DMS53 treated with DMSO at 0.1 percent for 48 hours (cell line): Measurements from ENCODE around the gene TMEM123.

Source experiments
- DNase-seq: peaks from one replicate; lab custom pipeline; 2025; ENCODE audit not compliant: unreplicated experiment; lab: John Stamatoyannopoulos, UW

TMEM123 gene

DNA sequence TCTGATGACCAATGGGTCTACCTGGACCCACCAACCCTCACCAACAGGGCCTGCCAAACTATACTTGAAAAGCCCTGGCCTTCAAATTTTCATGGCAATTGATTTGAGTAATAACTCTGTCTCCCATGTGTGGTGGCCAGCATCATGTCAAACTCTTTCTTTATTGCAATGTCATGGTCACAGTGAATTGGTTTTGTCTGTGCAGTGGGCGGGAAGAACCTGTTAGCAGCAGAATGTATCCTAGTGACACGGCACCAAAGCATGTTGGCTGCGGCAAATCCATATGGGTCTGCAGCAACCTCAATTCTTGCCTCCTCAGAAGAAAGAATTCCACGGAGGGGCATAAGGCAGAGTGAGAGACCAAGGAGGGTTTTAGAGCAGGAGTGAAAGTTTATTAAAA, 19.6 kb upstream of the TMEM123 start:
- no peak for DNase-seq

DNA sequence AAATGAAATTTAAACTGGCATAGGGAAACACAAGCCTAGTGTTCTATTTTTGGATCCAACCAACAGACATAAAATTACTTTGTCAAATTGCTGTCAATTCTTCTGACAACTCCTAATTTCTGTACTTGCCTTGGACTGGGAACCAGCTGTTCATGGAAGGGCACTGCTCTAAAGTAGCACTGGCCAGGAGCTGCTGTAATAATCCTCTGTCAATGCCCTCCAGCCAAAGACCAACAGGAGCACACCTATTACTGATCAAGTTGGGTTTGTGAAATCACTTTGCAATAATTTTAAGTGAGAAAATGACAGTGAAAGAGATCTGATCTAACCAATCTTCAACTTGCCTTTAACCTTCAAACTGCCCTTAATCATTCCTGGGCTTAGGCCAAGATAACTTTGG, 18.9 kb upstream of the TMEM123 start:
- no peak for DNase-seq

DNA sequence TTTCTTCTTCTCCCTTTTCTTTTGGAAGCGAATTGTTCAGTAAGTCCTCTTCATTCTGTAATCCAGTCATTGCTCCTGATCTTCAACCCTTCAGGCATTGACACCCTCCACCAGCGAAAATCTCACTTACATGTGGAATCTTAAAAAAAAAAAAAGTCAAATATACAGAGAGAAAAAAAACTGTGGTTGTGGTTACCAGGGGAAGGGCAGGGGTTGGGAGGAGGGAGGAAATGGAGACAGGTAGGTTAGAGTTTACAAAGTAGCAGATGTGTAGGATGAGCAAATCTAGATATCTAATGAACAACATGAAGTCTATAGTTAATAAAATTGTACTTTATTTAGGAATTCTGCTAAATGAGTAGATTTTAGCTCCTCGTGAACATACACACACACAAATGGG, 17.7 kb upstream of the TMEM123 start:
- DNase-seq = no peak

DNA sequence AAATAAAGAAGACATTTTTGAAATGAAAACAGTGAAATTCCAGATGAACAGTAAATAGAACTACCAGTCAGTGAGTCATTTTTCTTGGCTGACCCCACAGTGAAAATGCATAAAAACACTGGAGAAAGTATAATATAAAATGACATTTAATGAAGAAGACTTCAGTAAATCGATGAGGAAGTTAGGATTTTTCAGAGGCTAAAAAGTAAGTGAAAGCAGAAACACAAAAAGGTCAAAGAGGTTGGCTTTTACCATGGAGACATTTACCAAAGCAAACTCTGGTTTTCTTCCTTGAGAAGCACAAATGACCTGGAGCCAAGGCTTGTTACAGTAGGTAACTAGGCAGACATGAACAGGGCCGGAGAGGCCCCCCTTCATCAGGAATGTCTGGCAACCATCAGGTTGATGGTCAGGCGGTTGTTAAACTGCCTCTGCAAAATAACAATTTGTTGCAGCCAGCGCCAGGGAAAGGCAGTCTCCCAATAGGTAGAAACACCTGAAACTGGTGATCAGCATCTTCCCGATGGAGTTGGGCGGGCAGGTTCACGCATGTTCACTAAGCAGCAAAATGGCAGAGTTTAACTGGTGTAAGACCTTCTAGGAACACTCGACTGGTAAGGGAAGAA, 16.7 kb upstream of the TMEM123 start:
- DNase-seq = no peak

DNA sequence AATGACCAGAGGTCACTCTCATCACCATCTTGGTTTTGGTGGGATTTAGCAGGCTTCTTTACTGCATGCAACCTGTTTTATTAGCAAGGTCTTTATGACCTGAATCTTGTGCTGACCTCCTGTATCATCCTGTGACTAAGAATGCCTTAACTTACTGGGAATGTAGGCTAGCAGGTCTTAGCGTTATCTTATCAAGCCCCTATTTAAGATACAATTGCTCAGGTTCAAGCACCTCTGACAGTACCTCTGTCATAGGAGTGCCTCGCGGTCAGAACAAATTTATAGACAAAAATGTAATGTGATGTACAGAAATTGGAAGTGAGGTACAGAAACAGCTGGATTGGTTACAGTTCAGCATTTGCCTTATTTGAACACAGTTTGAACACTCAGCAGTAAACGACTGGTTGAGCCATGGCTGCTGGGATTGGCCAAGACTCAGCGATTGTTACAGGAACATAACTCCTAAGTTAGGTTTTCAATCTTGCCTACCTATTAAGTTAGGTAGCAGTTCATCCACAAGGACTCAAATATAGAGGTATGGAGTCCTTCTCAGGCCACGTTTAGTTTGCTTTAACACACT, 16.1 kb upstream of the TMEM123 start:
- DNase-seq = no peak

DNA sequence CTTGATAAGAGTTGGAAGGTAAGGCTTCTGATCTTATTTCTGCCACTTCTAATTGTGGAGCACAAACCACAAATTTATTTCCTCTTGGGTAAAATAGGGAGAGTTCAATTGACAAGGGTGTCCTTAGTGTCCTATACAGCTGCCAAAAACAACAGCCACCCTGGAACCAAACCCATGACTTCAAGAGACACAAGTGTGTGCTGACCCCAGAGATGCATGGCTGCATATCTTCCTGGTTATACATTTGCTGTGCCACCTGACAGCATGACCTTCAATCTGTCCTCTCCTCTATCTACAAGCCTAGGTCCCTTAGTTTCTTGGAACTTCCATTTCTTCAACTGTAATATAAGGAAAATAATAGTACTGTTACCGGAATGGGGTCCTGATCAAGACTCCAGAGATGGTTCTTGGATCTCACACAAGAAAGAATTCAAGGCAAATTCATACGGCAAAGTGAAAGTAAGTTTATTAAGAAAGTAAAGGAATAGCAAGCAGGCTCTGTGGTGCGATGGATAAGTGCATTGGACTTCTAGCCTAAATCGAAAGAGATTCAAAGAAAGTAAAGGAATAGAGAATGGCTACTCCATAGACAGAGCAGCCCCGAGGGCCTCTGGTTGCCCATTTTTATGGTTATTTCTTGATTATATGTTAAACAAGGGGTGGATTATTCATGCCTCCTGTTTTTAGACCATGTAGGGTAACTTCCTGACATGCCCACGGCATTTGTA, 15.5 kb upstream of the TMEM123 start:
- DNase-seq = no peak

DNA sequence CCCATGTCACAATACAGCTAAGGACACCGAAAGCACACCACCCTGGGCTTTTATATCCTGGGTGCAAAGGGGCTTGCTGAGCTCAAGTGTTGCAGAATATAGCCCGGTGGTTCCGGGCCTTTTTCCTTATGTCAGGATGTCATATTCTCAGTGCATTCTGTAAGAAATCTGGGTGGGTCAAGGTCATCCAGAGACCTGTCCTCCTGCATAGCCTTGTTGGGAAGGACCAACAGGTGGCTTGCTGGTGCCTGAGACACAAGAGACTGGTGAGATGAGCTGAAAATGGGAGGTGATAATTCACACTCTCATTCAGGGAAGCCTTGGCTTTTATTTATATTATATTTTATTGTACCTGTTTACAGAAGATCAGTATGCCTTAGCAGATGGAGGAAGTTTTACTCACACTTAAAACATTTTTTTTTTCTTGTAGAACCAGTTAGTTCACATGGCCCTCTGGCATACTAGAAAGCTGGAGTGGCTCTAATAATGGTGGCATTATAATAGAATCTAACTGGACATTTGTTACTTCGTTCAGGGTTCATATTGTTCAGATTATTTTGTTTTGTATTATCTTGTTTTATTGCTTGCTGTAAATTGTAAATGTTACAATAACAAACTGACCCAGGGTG, 14.6 kb upstream of the TMEM123 start:
- peak; percentile 88 for DNase-seq

DNA sequence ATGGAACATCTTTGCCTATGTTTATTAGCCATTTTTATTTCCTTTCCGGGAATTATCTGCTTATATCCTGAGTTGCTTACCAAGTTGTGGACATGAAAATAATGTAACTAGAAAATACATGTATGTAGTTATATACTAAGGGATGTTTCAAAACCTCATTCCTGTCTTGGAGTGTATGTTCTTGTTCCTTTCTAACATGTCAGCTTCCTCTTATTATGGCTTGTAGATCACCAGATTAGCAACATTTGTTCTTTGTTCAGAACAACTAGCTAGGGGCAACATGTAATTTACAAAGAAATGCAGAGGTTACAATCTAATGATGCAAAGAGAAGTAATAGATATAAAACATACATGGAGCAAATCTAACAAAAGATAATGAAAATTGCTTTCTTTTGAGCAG, 13.1 kb upstream of the TMEM123 start:
- no peak for DNase-seq

DNA sequence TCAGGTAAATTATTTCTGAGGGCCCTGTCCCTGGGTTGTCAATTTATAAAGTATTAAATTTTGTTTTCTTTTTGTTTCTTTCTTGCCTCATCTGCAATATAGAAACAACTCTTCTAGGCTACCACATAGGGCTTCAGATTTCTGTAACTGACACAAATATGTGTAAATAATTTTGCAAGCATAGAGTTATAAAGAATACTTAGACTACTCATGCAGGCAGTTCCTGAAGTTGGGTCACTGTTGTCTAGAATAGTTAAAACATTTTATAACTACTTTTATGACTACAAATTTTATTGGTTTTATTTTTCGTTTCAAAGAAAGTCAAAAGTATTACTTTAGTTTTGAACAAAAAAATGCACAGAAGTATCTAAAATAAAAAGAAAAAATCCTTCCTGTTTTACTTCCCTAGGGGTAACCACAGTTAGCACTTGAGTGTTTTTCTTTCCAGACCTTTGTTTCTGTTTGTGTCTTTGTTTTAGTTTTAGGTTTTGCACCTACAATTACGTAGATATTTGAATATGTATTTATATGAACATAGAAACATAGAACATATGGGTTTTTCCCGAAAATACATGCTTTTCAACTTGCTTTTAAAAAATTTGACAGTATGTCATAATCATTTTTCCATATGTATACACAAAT, 12.4 kb upstream of the TMEM123 start:
- DNase-seq = no peak

DNA sequence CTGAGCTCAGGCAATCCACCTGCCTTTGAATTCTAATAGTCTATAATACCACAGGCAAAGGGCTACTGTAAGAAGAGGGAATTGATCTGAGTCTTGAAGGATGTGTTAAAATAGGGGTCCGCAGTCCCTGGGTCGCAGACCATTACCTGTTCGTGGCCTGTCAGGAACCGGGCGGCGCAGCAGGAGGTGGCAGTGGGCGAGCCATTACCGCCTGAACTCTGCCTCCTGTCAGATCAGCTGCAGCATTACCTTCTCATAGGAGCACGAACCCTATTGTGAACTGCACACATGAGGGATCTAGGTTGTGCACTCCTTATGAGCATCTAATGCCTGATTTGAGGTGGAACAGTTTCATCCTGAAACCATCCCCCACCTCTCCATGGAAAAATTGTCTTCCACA, 11.5 kb upstream of the TMEM123 start:
- no peak for DNase-seq

DNA sequence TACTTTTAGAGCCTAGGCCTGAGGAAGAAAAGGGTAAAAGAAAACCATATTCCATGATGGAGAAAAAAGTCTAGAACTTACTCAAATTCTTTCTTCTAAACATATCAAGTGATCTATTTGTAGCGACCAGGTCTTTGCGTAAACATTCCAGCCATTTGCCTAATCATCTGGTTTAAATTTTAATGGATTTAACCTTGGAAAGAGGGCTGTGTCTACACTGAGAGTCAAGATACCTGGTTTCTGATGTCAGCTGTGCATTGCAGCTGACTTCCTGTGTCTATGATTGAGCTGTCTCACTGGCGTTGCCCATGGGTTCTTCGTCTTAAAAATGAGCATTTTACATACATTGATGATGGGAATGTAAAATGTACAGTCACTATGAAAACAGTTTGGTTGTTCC, 10.0 kb upstream of the TMEM123 start:
- DNase-seq = no peak

DNA sequence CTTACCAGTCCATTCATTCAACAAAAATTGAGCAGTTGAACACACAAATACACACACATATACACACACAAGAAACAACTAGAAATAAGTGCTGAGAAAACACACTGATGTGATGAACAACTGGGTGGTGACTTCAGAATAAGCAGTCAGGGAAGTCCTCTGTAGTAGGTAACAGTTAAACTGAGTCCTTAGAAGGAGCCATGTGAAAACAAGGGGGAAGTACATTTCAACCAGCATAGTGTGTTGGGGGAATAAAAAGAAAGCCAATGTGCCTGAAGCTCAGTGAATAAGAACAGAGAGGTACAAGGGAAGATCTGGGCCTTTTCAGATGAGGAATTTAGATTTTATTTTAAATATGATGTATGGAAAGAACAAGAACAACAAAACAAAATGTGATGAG, 6.8 kb upstream of the TMEM123 start:
- no peak for DNase-seq

DNA sequence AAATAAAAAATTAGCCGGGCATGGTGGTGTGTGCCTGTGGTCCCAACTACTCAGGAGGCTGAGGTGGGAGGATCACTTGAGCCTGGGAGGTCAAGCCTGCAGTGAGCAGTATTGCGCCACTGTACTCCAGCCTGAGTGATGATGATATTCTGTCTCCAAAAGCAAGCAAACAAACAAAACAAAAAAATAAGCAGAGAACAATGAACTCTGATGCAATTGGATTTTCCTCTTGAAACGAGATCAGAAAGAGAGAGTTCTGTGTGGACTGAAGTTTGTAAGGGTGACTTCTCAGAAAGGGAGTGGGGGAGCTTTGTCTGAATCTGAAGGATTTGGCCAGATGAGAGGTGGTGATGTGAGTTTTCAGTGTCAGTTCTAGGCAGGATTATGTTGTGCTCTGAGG, 6.0 kb upstream of the TMEM123 start:
- no peak for DNase-seq

DNA sequence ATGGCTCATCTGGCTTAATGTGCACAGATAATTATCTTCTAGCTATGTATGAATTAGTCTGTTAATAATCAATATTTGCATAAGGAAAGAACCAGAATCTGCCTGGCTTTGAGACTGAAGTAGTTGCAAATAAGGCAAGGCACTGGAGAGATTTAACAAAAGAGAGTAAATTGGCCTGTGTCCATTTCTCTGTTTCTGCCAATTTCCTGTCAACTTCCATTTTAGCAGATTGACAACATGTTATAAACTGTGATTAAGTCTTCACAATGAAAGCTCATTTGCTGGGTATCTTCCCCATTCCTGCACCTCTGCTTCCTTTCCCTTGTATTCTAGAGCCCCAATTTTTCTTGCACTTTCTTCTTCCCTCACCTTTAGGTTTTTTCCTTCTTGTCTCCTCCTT, 5.3 kb upstream of the TMEM123 start:
- no peak for DNase-seq

DNA sequence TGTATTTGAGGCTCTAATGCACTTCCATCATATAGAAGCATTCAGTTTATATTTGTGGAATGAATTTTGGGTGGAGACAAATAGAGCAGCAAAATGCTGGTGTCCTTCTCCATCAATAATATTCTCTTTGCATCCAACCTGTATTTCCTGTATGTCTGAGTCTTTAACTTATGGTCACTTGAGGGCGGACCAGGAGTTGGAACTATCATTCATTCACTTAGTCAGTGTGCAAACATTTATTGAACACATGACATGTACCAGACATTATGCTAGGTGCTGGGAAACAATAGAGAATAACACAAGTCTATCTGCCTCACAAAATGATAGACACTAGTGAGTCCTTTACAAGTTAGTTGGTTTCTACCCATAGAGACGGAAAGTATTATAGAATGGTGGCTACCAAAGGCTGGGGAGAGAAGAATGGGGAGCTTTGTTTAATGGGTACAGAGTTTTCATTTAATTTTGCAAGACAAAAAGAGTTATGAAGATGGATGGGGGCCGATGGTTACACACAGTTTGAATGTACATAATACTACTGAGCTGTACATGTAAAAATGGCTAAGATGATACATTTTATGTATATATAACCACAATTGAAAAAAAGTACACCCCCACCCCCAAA, 4.6 kb upstream of the TMEM123 start:
- no peak for DNase-seq

DNA sequence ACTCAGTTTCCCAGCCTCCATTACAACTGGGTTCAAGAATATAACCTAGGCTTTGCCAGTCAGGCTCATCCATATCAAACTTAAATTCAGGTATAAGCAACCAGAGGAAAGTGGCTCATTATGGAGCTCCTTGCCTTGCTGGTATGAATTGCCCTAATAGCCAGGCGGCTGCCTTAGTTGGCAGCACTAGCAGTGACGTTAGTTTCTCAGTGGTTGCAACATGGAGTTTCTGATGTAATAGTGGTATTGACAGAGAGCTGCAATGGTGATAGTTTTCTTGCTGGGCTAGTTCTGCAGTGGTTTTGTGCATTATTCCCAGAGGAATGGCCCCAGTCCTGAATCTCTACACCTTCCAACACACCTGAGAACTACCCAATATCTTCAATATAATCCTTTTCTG, 3.8 kb upstream of the TMEM123 start:
- no peak for DNase-seq

DNA sequence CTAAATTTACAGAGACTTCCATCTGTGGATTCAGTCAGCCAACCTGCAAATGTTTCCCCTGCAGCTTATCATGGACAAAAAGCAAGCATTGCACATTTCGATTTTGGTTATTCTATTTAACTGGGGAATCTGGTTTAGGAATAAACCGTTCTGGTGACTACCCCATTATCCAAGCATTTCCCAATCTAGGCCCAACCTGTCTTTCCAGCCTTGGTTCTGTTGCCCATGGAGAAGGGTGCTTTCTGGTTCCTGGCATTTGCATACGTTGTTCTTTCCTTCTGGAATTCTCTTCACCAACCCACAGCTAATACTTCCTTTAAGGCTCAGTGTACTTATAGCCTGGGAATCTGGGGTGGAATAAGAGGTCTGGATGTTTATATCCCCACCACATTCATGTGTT, 1.4 kb upstream of the TMEM123 start:
- DNase-seq = no peak

DNA sequence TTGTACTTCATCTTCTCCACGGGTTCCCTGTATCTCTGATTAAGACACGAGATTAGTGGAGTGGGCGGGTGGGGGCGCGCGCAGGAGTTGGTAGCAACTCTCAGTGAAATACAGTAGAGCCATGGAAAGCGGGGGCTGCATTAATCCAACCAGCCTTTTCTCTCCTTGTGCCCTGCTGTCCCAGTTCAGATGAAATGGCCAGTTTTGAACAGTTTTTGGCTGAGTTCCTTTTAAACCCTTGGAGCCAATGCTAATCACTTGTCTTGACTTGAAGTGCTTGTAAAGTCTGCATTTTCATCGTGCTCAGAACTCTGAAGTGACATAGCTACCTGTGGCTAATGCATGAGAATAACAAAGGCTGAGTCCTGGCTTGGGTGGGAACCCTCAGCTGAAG, 734 bp upstream of the TMEM123 start:
- no peak for DNase-seq

DNA sequence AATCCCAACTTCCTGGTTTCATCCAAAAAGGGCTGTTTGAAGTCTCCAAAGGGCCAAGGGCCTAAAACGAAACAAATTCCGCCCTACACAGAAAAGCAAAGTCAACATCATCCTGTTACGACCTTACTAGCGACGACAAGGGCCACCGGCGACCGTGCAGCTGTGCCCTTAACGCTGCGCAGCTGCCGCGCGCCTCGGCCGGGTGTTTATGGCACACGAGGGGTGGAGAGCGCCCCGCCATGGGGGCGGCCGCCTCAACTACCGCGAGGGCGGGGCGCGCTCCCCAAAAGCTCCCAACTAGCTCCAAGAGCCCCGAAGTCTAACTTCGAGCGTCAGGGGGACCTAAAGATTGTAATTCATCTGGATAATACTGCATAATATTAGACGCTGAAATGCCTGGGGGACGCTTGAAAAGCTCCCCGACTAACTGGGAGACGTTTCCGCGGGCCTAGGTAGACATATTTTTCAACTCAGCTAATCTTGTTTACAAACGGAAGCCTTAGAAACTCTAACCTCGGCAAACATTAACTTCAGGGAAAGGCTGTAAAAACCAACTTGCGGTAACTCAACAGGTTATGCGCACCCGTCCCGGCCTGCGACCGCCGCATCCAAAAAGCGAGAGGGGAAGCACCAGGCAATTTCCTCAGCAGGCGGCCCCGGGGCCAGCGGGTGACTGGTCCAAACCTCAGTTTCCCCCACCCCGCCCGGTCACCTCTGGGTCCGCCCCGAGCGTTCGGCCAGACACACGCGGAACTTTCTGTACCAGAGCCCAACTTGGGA, 694 bp downstream of the TMEM123 start:
- peak; percentile 74 for DNase-seq

DNA sequence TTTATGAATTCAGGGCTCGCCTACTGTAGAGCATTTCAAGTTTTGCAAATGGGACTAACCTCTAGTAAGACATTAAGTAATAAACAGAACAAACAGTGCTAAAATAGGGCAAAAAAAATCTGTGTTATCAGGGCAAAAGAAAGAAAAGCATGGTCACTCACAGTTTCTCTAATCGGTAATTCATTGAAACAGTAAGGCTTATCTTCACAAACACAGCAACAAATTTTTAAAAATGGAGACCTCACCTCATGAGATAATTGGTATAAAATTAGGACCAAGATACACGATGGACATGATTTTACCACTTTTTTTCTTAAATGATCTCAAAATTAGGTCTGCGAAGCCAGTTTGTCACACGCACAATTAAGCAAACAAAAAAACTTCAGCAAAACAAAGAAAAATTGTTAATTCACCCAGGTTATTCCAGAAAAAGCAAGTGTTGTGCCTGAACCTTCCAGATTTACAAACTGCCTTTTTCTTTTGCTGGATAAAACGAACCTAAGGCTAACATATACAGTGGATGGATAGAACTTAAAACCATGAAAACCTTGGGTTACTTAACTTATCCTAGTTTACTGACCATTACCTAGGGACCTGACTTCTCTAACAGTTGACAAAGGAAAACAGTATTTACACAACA, 1.4 kb downstream of the TMEM123 start:
- no peak for DNase-seq
